ENCODE measurements around the gene MTHFD1L. TPM values are rescaled to one million over a fixed set of nuclear protein-coding genes. Genes with fewer than 3 reads are reported as not detected.

MTHFD1L gene
- total and polyA plus RNA-seq, 4 donors = 7.6 to 34.9 (median 11.0) TPM

DNA sequence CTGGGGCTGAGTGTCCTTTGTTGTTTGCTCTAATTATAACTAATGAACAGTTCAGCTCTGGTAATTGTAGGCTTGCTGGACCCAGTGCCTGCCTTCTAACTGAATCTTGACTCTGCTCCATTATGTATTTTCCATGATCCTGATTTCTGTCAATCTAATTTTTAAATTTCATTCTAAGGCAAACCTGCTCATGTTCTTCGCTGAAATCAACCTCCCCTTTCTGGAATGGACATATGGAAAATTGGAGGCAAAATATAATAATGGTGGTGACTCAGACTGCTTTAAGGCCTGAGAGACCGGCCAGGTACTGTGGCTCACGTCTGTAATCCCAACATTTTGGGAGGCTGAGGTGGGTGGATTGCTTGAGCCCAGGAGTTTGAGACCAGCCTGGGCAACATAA is 191.6 kb downstream of the MTHFD1L start:
- no peaks in the 10 kb centered on the region for H3K27me3 ChIP-seq (ENCODE audit: control insufficient read depth in 3 of 3, insufficient read depth in 3 of 3, low read length in 2 of 3)
- H3K36me3 ChIP-seq (ENCODE audit: control insufficient read depth in 4 of 4, insufficient read depth in 4 of 4, low read length in 4 of 4) = no peaks in the 10 kb centered on the region
- ATAC-seq (ENCODE audit: insufficient read depth, low FRiP score) (no peak), DNase-seq (no peak)
- no peak overlapping the region for H3K4me3 ChIP-seq
- TF ChIP-seq CTCF (IDR thresholded peaks at IDR 0.05; ENCODE audit: control extremely low read depth, extremely low read depth) = no peak
- H3K9me3 ChIP-seq (ENCODE audit: control insufficient read depth in 4 of 4, insufficient read depth in 3 of 4, low read length in 3 of 4) = no peaks in the 10 kb centered on the region
- H3K9ac ChIP-seq (ENCODE audit: insufficient read depth in 1 of 2, low read length in 2 of 2) = no peak overlapping the region
- 97 to 100% methylated on average over 3 of the region's 3 CpGs for WGBS, 2 donors
- peaks cover 0 to 24% (median 5%) of the 10 kb centered on the region in 5 donors for H3K4me1 ChIP-seq (ENCODE audit: control insufficient read depth in 5 of 5, insufficient read depth in 5 of 5, low read length in 5 of 5)
- no peak overlapping the region for H3K27ac ChIP-seq (ENCODE audit: low read depth in 1 of 2, low read length in 1 of 2)

- Histone ChIP-seq H3K4me3 (no peak overlapping the region), H3K9me3 (ENCODE audit: control insufficient read depth in 4 of 4, insufficient read depth in 3 of 4, low read length in 3 of 4) (no peaks in the 10 kb centered on the region), H3K27ac (ENCODE audit: low read depth in 1 of 2, low read length in 1 of 2) (peak overlapping the region in 1 of 2 donors; percentile 26), H3K4me1 (ENCODE audit: control insufficient read depth in 5 of 5, insufficient read depth in 5 of 5, low read length in 5 of 5) (peaks cover 0 to 23% (median 5%) of the 10 kb centered on the region in 5 donors), H3K27me3 (ENCODE audit: control insufficient read depth in 3 of 3, insufficient read depth in 3 of 3, low read length in 2 of 3) (no peaks in the 10 kb centered on the region), H3K9ac (ENCODE audit: insufficient read depth in 1 of 2, low read length in 2 of 2) (peak overlapping the region in 1 of 2 donors; percentile 8), H3K36me3 (ENCODE audit: control insufficient read depth in 4 of 4, insufficient read depth in 4 of 4, low read length in 4 of 4) (no peaks in the 10 kb centered on the region)
- no peak for ATAC-seq (ENCODE audit: insufficient read depth, low FRiP score)
- TF ChIP-seq CTCF (IDR thresholded peaks at IDR 0.05; ENCODE audit: control extremely low read depth, extremely low read depth) = no peak
- WGBS, 2 donors = 90 to 92% methylated on average over 9 of the region's 9 CpGs
- DNase-seq = peak; percentile 60 to 74 (median 70)
Measured at GRCh38 chr6:151058021-151058733, 192.7 kb downstream of the MTHFD1L start.

GRCh38 chr6:151059612-151060095 is 194.2 kb downstream of the MTHFD1L start:
- H3K9me3 ChIP-seq (ENCODE audit: control insufficient read depth in 4 of 4, insufficient read depth in 3 of 4, low read length in 3 of 4) = no peaks in the 10 kb centered on the region
- no peak overlapping the region for H3K4me3 ChIP-seq
- DNase-seq (no peak), ATAC-seq (ENCODE audit: insufficient read depth, low FRiP score) (no peak)
- H3K4me1 ChIP-seq (ENCODE audit: control insufficient read depth in 5 of 5, insufficient read depth in 5 of 5, low read length in 5 of 5) = peaks cover 0 to 21% (median 5%) of the 10 kb centered on the region in 5 donors
- H3K9ac ChIP-seq (ENCODE audit: insufficient read depth in 1 of 2, low read length in 2 of 2) = no peak overlapping the region
- H3K27ac ChIP-seq (ENCODE audit: low read depth in 1 of 2, low read length in 1 of 2) = no peak overlapping the region
- H3K36me3 ChIP-seq (ENCODE audit: control insufficient read depth in 4 of 4, insufficient read depth in 4 of 4, low read length in 4 of 4) = no peaks in the 10 kb centered on the region
- no peak for TF ChIP-seq CTCF (IDR thresholded peaks at IDR 0.05; ENCODE audit: control extremely low read depth, extremely low read depth)
- no peaks in the 10 kb centered on the region for H3K27me3 ChIP-seq (ENCODE audit: control insufficient read depth in 3 of 3, insufficient read depth in 3 of 3, low read length in 2 of 3)
- 55 to 72% methylated on average over 12 of the region's 12 CpGs for WGBS, 2 donors
